ENCODE results near the gene ZDBF2. TPM values are rescaled to one million over a fixed set of nuclear protein-coding genes. Genes with fewer than 3 reads are reported as not detected.

ZDBF2 gene
- total and polyA plus RNA-seq, 2 of the 8 experiments (the other 6 are each of a cell fraction or from before 2014, with no cell fraction given), result 1.5 to 17.2 TPM

DNA sequence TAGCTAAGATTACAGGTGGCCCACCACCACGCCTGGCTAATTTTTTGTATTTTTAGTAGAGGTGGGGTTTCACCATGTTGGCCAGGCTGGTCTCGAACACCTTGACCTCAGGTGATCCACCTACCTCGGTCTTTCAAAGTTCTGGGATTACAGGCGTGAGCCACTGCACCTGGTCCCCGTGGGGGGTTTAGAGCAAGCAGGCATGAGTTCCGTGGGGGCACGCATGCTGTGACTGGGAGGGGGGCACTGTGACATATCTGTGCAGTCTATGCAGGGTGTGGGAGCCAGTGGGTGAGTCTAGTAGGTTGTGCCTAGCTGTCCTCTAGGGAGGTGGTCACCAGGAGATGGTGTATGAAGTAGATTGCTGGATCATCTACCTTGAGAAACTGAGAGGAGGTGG lies 16.6 kb upstream of the ZDBF2 start:
- Histone ChIP-seq H3K4me3 (ENCODE audit: extremely low read depth in 1 of 4, insufficient read depth in 2 of 4, low read depth in 3 of 4, low read length in 4 of 4) (no peak overlapping the region), H2BK12ac (ENCODE audit: low read depth, low read length) (peak overlapping the region; percentile 71; the same call in 1 of the 2 replicates), H3K9me3 (ENCODE audit: insufficient read depth in 2 of 2, low read depth in 1 of 2, low read length in 1 of 2) (no peaks in the 10 kb centered on the region), H2BK20ac (ENCODE audit: low read length) (no peak overlapping the region), H3K23me2 (ENCODE audit: low read depth, low read length) (no peaks in the 10 kb centered on the region; the same call in 1 of the 2 replicates), H3K9ac (replicated peaks in 1 of 4; ENCODE audit: extremely low read depth in 1 of 4, low read depth in 3 of 4, low read length in 3 of 4) (no peak overlapping the region), H3K4ac (replicated peaks; ENCODE audit: insufficient read length, low read depth, low read length) (no peak overlapping the region), H3K27ac (ENCODE audit: low read depth, low read length) (no peak overlapping the region), H3K56ac (replicated peaks; ENCODE audit: insufficient read length, low read depth, low read length) (no peak overlapping the region), H3K4me2 (ENCODE audit: insufficient read depth in 1 of 2, low read depth in 2 of 2, low read length in 2 of 2) (no peak overlapping the region; a peak in 1 of 4 replicates), H3K36me3 (ENCODE audit: control insufficient read depth in 2 of 4, insufficient read depth in 4 of 4, low read length in 3 of 4) (no peaks in the 10 kb centered on the region), H3K23ac (ENCODE audit: insufficient read length) (no peak overlapping the region), H4K91ac (replicated peaks; ENCODE audit: insufficient read length, low read length) (no peak overlapping the region), H2BK120ac (replicated peaks; ENCODE audit: low read depth, low read length) (no peak overlapping the region), H3K14ac (ENCODE audit: insufficient read length) (no peak overlapping the region), H2BK5ac (ENCODE audit: low read depth, low read length) (no peak overlapping the region), H2AK5ac (ENCODE audit: low read depth, low read length) (no peak overlapping the region), H4K20me1 (replicated peaks in 1 of 2; ENCODE audit: control insufficient read depth in 1 of 2, insufficient read depth in 2 of 2, low read length in 2 of 2) (peaks cover 0 to 5% of the 10 kb centered on the region in 2 experiments), H4K8ac (ENCODE audit: extremely low read depth, insufficient read depth, low read length) (no peak overlapping the region), H3K18ac (ENCODE audit: extremely low read depth, low read length) (no peak overlapping the region), H3K79me1 (ENCODE audit: low read depth, low read length) (no peaks in the 10 kb centered on the region), H3K4me1 (replicated peaks in 1 of 4; ENCODE audit: control insufficient read depth in 3 of 4, insufficient read depth in 4 of 4, low read length in 3 of 4) (peaks cover 3 to 12% (median 4%) of the 10 kb centered on the region in 4 experiments; a peak in 5 of 7 replicates), H3K27me3 (replicated peaks in 1 of 4; ENCODE audit: control insufficient read depth in 3 of 4, extremely low read depth in 1 of 4, insufficient read depth in 3 of 4, low read length in 3 of 4) (peaks cover 75 to 94% (median 91%) of the 10 kb centered on the region in 4 experiments), H3K79me2 (ENCODE audit: control insufficient read depth in 1 of 2, insufficient read depth in 2 of 2, low read length in 2 of 2) (no peaks in the 10 kb centered on the region), H2BK15ac (ENCODE audit: low read length) (no peak overlapping the region), H4K5ac (ENCODE audit: insufficient read length, low read depth, low read length) (no peak overlapping the region), H2AFZ (ENCODE audit: low read length) (no peak overlapping the region)
- 58% methylated on average over 7 of the region's 7 CpGs; no CpG with 5 or more reads in 1 of the 2 experiments for WGBS, 2 experiments (ENCODE audit: extremely low coverage in 1 of 2, insufficient coverage in 1 of 2, insufficient read length in 1 of 2, insufficient replicate concordance in 2 of 2, low coverage in 1 of 2, low lambda C conversion rate in 2 of 2, missing lambda C conversion rate in 1 of 2)
- FAIRE-seq (no peak), DNase-seq (ENCODE audit: low read depth in 1 of 2, low spot score in 2 of 2) (no peak)
- ChIA-PET CTCF (ENCODE audit: partially characterized antibody) (interaction anchor here (1.1 to 2.8 kb wide), 3 partner anchors 11 to 298 kb away, joined by 3 to 9 read pairs (median 4); partner anchors contain the start of genes EEF1B2 and NDUFS1), POLR2A (ENCODE audit: partially characterized antibody) (interaction anchor here (1.7 to 3.5 kb wide), 3 partner anchors 9 to 97 kb away, joined by 4 to 17 read pairs (median 4); partner anchors contain the start of genes EEF1B2 and NDUFS1)
- TF ChIP-seq SP4 (IDR thresholded peaks at IDR 0.05; ENCODE audit: low read length), result no peak
- no peak for TF ChIP-seq SP2 (IDR thresholded peaks at IDR 0.05; ENCODE audit: low read length)
- no peak for TF ChIP-seq PHF8 (conservative IDR thresholded peaks at IDR 0.05; ENCODE audit: low read depth, low read length)
- no peak for TF ChIP-seq SIN3A (conservative IDR thresholded peaks at IDR 0.05 in 1 of 2, IDR thresholded peaks at IDR 0.05 in 1 of 2; ENCODE audit: low read depth in 1 of 2, low read length in 2 of 2)
- TF ChIP-seq SUZ12 (IDR thresholded peaks at IDR 0.05; ENCODE audit: low read length), result peak; percentile 50; the same call in 1 of the 2 replicates
- TF ChIP-seq TCF12 (IDR thresholded peaks at IDR 0.05; ENCODE audit: low read depth, low read length), result 0 out of 2 replicates have a peak, but pooled peaks have one; percentile 2

All from H1 (cell line).